H1 (cell line): ENCODE data around the gene LAMP1. TPM values are rescaled to one million over a fixed set of nuclear protein-coding genes. Genes with fewer than 3 reads are reported as not detected.

Experiments used
- CTCF ChIA-PET: fragments of 300-600 bp; sonication (Branson Sonifier 250); formaldehyde crosslinking; loops from one replicate; lab custom pipeline; 2021; ENCODE audit not compliant: partially characterized antibody; lab: Charles Lee
- POLR2A ChIA-PET: fragments of 300-600 bp; sonication (Branson Sonifier 250); formaldehyde crosslinking; loops from one replicate; lab custom pipeline; 2021; ENCODE audit warnings: inconsistent platforms; ENCODE audit not compliant: partially characterized antibody; lab: Charles Lee
- DNase-seq, 2 experiments: peaks; one replicate each; pipeline versions ENCODE4 v3.0.0 to v3.0.0-alpha.2; 2010 to 2022; ENCODE audit warnings: low spot score in 2 of 2, low read depth in 1 of 2, mixed read lengths in 1 of 2
- FAIRE-seq: peaks from 2 replicates; lab custom pipeline; 2011; peaks lifted over from hg19 to GRCh38; lab: Jason Lieb, UNC
- H2AFZ ChIP-seq: 2 replicates; pipeline ENCODE4 v1.8.1; 2012; ENCODE audit warnings: low read length, inconsistent platforms
- H2AK5ac ChIP-seq: 2 replicates; pipeline ENCODE4 v1.6.1; 2013; ENCODE audit warnings: low read depth, low read length
- H2BK120ac ChIP-seq: replicated peaks from 2 replicates; pipeline ENCODE3; 2013; ENCODE audit warnings: low read depth, low read length, inconsistent platforms
- H2BK12ac ChIP-seq: 2 replicates; pipeline ENCODE4 v1.6.1; 2013; ENCODE audit warnings: low read depth, low read length
- H2BK15ac ChIP-seq: 2 replicates; pipeline ENCODE4 v1.6.1; 2013; ENCODE audit warnings: low read length
- H2BK20ac ChIP-seq: 2 replicates; pipeline ENCODE4 v1.6.1; 2013; ENCODE audit warnings: low read length
- H2BK5ac ChIP-seq: 2 replicates; pipeline ENCODE4 v1.6.1; 2013; ENCODE audit warnings: low read depth, low read length
- H3K14ac ChIP-seq: 2 replicates; pipeline ENCODE4 v1.6.1; 2013; ENCODE audit warnings: inconsistent platforms; ENCODE audit not compliant: insufficient read length
- H3K18ac ChIP-seq: 2 replicates; pipeline ENCODE4 v1.6.1; 2013; ENCODE audit warnings: low read length; ENCODE audit errors: extremely low read depth
- H3K23ac ChIP-seq: 2 replicates; pipeline ENCODE4 v1.6.1; 2013; ENCODE audit warnings: inconsistent platforms; ENCODE audit not compliant: insufficient read length
- H3K23me2 ChIP-seq: 2 replicates; pipeline ENCODE4 v1.6.1; 2013; ENCODE audit warnings: low read depth, low read length
- H3K27ac ChIP-seq: 2 replicates; pipeline ENCODE4 v1.6.1; 2011; ENCODE audit warnings: low read depth, low read length, inconsistent platforms
- H3K27me3 ChIP-seq, 4 experiments: replicated peaks in 1 of 4; 1 replicate in 1 of 4; 2 replicates in 3 of 4; pipeline versions ENCODE4 v1.6.1 to v1.8.1; 2011 to 2013; ENCODE audit warnings: low read length in 3 of 4, mild to moderate bottlenecking in 3 of 4, inconsistent platforms in 2 of 4, mixed read lengths in 2 of 4, moderate library complexity in 1 of 4; ENCODE audit not compliant: control insufficient read depth in 3 of 4, insufficient read depth in 3 of 4; ENCODE audit errors: extremely low read depth in 1 of 4
- H3K36me3 ChIP-seq, 4 experiments: 2 replicates each; pipeline versions ENCODE4 v1.6.1 to v1.8.1; 2011 to 2013; ENCODE audit warnings: mild to moderate bottlenecking in 4 of 4, low read length in 3 of 4, moderate library complexity in 2 of 4, control low read depth in 1 of 4, inconsistent platforms in 1 of 4; ENCODE audit not compliant: insufficient read depth in 4 of 4, control insufficient read depth in 2 of 4
- H3K4ac ChIP-seq: replicated peaks from 2 replicates; pipeline ENCODE3; 2013; ENCODE audit warnings: low read length, low read depth, mixed read lengths, inconsistent platforms; ENCODE audit not compliant: insufficient read length
- H3K4me1 ChIP-seq, 4 experiments: replicated peaks in 1 of 4; 1 replicate in 1 of 4; 2 replicates in 3 of 4; pipeline versions ENCODE4 v1.6.1 to v1.8.1; 2011 to 2013; ENCODE audit warnings: low read length in 3 of 4, inconsistent platforms in 2 of 4, mixed read lengths in 1 of 4; ENCODE audit not compliant: insufficient read depth in 4 of 4, control insufficient read depth in 3 of 4
- H3K4me2 ChIP-seq, 2 experiments: 2 replicates each; pipeline versions ENCODE4 v1.6.1 to v1.8.1; 2011 to 2013; ENCODE audit warnings: low read depth in 2 of 2, low read length in 2 of 2, control low read depth in 1 of 2, inconsistent platforms in 1 of 2, mild to moderate bottlenecking in 1 of 2; ENCODE audit not compliant: insufficient read depth in 1 of 2
- H3K4me3 ChIP-seq, 4 experiments: fragments of 200-600, 300-600 bp in 1 of 4; sonication (generic), shearing (Covaris generic), sonication (Bioruptor Twin) in 1 of 4; 2 replicates each; pipeline versions ENCODE4 v1.5.1 to v1.8.1; 2011 to 2016; ENCODE audit warnings: low read length in 4 of 4, low read depth in 3 of 4, control low read depth in 2 of 4, inconsistent platforms in 2 of 4, mild to moderate bottlenecking in 2 of 4, mixed read lengths in 1 of 4, moderate library complexity in 1 of 4; ENCODE audit not compliant: insufficient read depth in 2 of 4; ENCODE audit errors: extremely low read depth in 1 of 4
- H3K56ac ChIP-seq: replicated peaks from 2 replicates; pipeline ENCODE3; 2013; ENCODE audit warnings: low read depth, mild to moderate bottlenecking, mixed read lengths, low read length, inconsistent platforms; ENCODE audit not compliant: insufficient read length
- H3K79me1 ChIP-seq: 2 replicates; pipeline ENCODE4 v1.6.1; 2013; ENCODE audit warnings: low read depth, low read length, control low read depth
- H3K79me2 ChIP-seq, 2 experiments: 2 replicates each; pipeline versions ENCODE4 v1.6.1 to v1.8.1; 2012 to 2013; ENCODE audit warnings: low read length in 2 of 2, mild to moderate bottlenecking in 2 of 2, inconsistent platforms in 1 of 2; ENCODE audit not compliant: insufficient read depth in 2 of 2, control insufficient read depth in 1 of 2
- H3K9ac ChIP-seq, 4 experiments: replicated peaks in 1 of 4; 1 replicate in 1 of 4; 2 replicates in 3 of 4; pipeline versions ENCODE4 v1.6.1 to v1.8.1; 2011 to 2013; ENCODE audit warnings: low read depth in 3 of 4, low read length in 3 of 4, control low read depth in 2 of 4, mild to moderate bottlenecking in 2 of 4, moderate library complexity in 2 of 4, inconsistent platforms in 1 of 4; ENCODE audit errors: extremely low read depth in 1 of 4
- H3K9me3 ChIP-seq, 2 experiments: 2 replicates each; pipeline versions ENCODE4 v1.6.1 to v1.8.1; 2012 to 2013; ENCODE audit warnings: mild to moderate bottlenecking in 2 of 2, moderate library complexity in 2 of 2, control low read depth in 1 of 2, inconsistent platforms in 1 of 2, low read depth in 1 of 2, low read length in 1 of 2, mixed read lengths in 1 of 2; ENCODE audit not compliant: insufficient read depth in 2 of 2
- H4K20me1 ChIP-seq, 2 experiments: replicated peaks in 1 of 2; 2 replicates each; pipeline versions ENCODE3 to v1.8.1; 2011 to 2013; ENCODE audit warnings: inconsistent platforms in 2 of 2, low read length in 2 of 2, mild to moderate bottlenecking in 1 of 2; ENCODE audit not compliant: insufficient read depth in 2 of 2, control insufficient read depth in 1 of 2
- H4K5ac ChIP-seq: 2 replicates; pipeline ENCODE4 v1.6.1; 2013; ENCODE audit warnings: low read length, low read depth, mixed read lengths, inconsistent platforms; ENCODE audit not compliant: insufficient read length
- H4K8ac ChIP-seq: 2 replicates; pipeline ENCODE4 v1.8.0; 2013; ENCODE audit warnings: mild to moderate bottlenecking, moderate library complexity, low read length, inconsistent platforms; ENCODE audit not compliant: insufficient read depth; ENCODE audit errors: extremely low read depth
- H4K91ac ChIP-seq: replicated peaks from 2 replicates; pipeline ENCODE3; 2013; ENCODE audit warnings: low read length, mixed read lengths, inconsistent platforms; ENCODE audit not compliant: insufficient read length
- GTF2F1 ChIP-seq: IDR thresholded peaks from 2 replicates; pipeline ENCODE4 v1.6.1; 2012; ENCODE audit warnings: low read depth, low read length, improper control_type of control experiment, borderline replicate concordance
- HDAC2 ChIP-seq, 2 experiments: fragments of 300-600 bp in 1 of 2; sonication (generic) in 1 of 2; IDR thresholded peaks; 2 replicates each; pipeline ENCODE4 v1.6.1; 2011 to 2012; ENCODE audit warnings: low read depth in 2 of 2, low read length in 2 of 2, mild to moderate bottlenecking in 2 of 2, moderate library complexity in 2 of 2, borderline replicate concordance in 1 of 2, inconsistent platforms in 1 of 2
- TBP ChIP-seq: IDR thresholded peaks from 2 replicates; pipeline ENCODE4 v1.6.1; 2011; ENCODE audit warnings: low read depth, low read length, improper control_type of control experiment
- TCF12 ChIP-seq: IDR thresholded peaks from 2 replicates; pipeline ENCODE4 v1.6.1; 2011; ENCODE audit warnings: low read depth, mild to moderate bottlenecking, low read length
- WGBS, 2 experiments: shearing (Covaris generic) in 1 of 2; methylation state at CpG; one replicate each; pipeline versions ENCODE4 v1.1.6 to v1.1.7; 2013 to 2015; ENCODE audit warnings: low lambda C conversion rate in 2 of 2, mixed read lengths in 2 of 2, inconsistent platforms in 1 of 2, low coverage in 1 of 2, missing lambda C conversion rate in 1 of 2; ENCODE audit not compliant: insufficient replicate concordance in 2 of 2, insufficient coverage in 1 of 2, insufficient read length in 1 of 2; ENCODE audit errors: extremely low coverage in 1 of 2, missing lambda C conversion rate in 1 of 2; 5-methylcytosine and 5-hydroxymethylcytosine counted together
- polyA plus RNA-seq, 7 experiments: library from polyadenylated mRNA; depleted of rRNA in 3 of 7; stranded (reverse) in 5 of 7; unstranded in 2 of 7; fragments of >200 nt in 5 of 7; fragments of 200-250 nt in 2 of 7; gene quantifications; 1 replicate in 5 of 7; 2 replicates in 1 of 7; 4 replicates in 1 of 7; pipeline versions ENCODE4 v1.2.1 to v1.2.3, GENCODE V29; 2011 to 2013; ENCODE audit warnings: missing spikeins in 2 of 7, mixed read lengths in 2 of 7
- total RNA-seq: library from RNA; stranded (reverse); fragmentation: NEBNext Ultra II Directional; extraction: Animal tissue kit (Norgen Biotek cat#: 25700); gene quantifications from 2 replicates; pipeline ENCODE4 v1.2.1, GENCODE V29; 2021

Gene LAMP1
- total and polyA plus RNA-seq, 2 of the 8 experiments (the other 6 are each of a cell fraction or from before 2014, with no cell fraction given) = 97.6 to 140 TPM

DNA sequence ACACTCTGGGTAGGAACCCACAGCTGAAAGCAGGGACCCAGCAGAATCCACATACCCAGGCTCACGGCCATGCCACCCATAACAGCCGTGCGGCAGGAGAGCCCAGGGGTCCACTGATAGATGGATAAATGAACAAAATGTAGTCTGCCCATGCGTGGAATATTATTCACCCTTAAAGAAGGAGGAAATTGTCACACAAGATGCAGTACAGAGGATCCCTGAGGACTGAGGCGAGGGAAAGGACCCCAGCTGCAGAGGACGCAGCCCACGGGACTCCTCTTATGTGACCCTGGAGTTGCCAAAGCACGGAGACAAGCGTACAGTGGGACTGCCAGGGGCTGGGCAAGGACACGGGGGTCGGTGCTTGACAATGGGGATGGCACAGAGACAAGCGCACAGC is 56.2 kb downstream of the LAMP1 start:
- no peak for TF ChIP-seq TCF12
- TF ChIP-seq GTF2F1 = no peak
- TF ChIP-seq HDAC2 (IDR thresholded peaks at IDR 0.05; ENCODE audit: borderline replicate concordance in 1 of 2, low read depth in 2 of 2, low read length in 2 of 2) = no peak
- TF ChIP-seq TBP = no peak
- Histone ChIP-seq H4K8ac (no peak overlapping the region), H3K9ac (no peak overlapping the region), H4K5ac (no peak overlapping the region), H3K27ac (no peak overlapping the region), H3K14ac (no peak overlapping the region), H2BK20ac (no peak overlapping the region), H3K4me2 (no peak overlapping the region), H3K79me2 (peaks cover 0 to 15% of the 10 kb centered on the region in 2 experiments; a peak in 2 of 4 replicates), H2BK5ac (no peak overlapping the region), H3K4ac (no peak overlapping the region), H3K18ac (no peak overlapping the region), H2BK15ac (no peak overlapping the region), H4K20me1 (peaks cover 4 to 7% of the 10 kb centered on the region in 2 experiments), H2AFZ (no peak overlapping the region), H3K4me3 (no peak overlapping the region), H3K27me3 (no peaks in the 10 kb centered on the region), H3K36me3 (peaks cover 30 to 58% (median 39%) of the 10 kb centered on the region in 4 experiments), H2BK120ac (no peak overlapping the region), H3K23ac (no peak overlapping the region), H3K23me2 (no peaks in the 10 kb centered on the region), H3K79me1 (0 out of 2 replicates have a peak, but pooled peaks cover 8% of the 10 kb centered on the region), H2BK12ac (no peak overlapping the region), H3K56ac (no peak overlapping the region), H4K91ac (no peak overlapping the region), H3K4me1 (no peaks in the 10 kb centered on the region), H2AK5ac (no peak overlapping the region), H3K9me3 (peaks cover 7% of the 10 kb centered on the region in 2 experiments; a peak in 1 of 4 replicates)
- ChIA-PET POLR2A (interaction anchor here (0.6 to 6.6 kb wide), 8 partner anchors 8 to 64 kb away, joined by 3 to 78 read pairs (median 8); partner anchors contain the start of gene GRTP1), CTCF (interaction anchor here (0.7 to 3.7 kb wide), 5 partner anchors 13 to 86 kb away, joined by 3 to 37 read pairs (median 4); no protein-coding TSS in a partner anchor)
- no peak for DNase-seq
- FAIRE-seq = no peak
- 88% methylated on average over 12 of the region's 12 CpGs; no CpG with 5 or more reads in 1 of the 2 experiments for WGBS, 2 experiments
